ENCODE measurements around the gene LRCH4. TPM values are rescaled to one million over a fixed set of nuclear protein-coding genes. Genes with fewer than 3 reads are reported as not detected.
A peak's percentile ranks its signal among the peaks of the same experiment; 100 is the strongest.

Gene LRCH4
- total and polyA plus RNA-seq, 2 donors (not counting 3 experiments of a cell fraction or from before 2014, with no cell fraction given), result 32.1 to 56.1 TPM

DNA sequence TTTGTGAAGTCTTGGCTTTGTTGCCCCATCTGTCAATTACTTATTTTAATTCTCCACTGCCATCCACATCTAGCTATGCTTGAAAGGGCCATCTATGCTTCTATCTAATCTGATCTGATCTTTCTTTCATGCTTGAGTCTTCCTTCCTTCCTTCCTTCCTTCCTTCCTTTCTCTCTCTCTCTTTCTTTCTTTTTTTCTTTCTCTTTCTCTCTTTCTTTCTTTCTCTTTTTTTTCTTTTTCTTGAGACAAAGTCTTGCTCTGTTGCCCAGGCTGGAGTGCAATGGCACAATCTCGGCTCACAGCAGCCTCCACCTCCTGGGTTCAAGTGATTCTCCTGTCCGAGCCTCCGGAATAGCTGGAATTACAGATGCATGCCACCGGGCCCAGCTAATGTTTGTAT, 44.1 kb upstream of the LRCH4 start:
- FAIRE-seq (no peak), DNase-seq (ENCODE audit: low read depth, low spot score) (no peak)
- dilution Hi-C loops (cut with MboI; ENCODE audit: extremely low pct_ligation_motif_present, low sequenced_read_pairs), result no loop called here
- no peaks in the 10 kb centered on the region for H3K9me3 ChIP-seq (replicated peaks; ENCODE audit: control insufficient read depth, insufficient read depth, low read length)
- intact Hi-C loops (cut with micrococcal nuclease), result no loop called here
- H3K9me1 ChIP-seq (replicated peaks; ENCODE audit: control insufficient read depth, extremely low read depth, insufficient read depth, low read length), result no peaks in the 10 kb centered on the region
- H3K27me3 ChIP-seq (ENCODE audit: control insufficient read depth in 2 of 2, insufficient read depth in 2 of 2, low read length in 2 of 2), result peaks cover 2 to 3% of the 10 kb centered on the region in 2 experiments
- POLR2A ChIA-PET, result no interaction called here
- no peak overlapping the region for H2AFZ ChIP-seq (ENCODE audit: low read depth, low read length)
- no peak overlapping the region for H3K27ac ChIP-seq (ENCODE audit: insufficient read depth, low read depth, low read length)
- H3K79me2 ChIP-seq (ENCODE audit: control insufficient read depth, insufficient read depth, low read length), result no peaks in the 10 kb centered on the region
- H3K36me3 ChIP-seq (ENCODE audit: control insufficient read depth in 2 of 2, extremely low read depth in 1 of 2, insufficient read depth in 2 of 2, low read length in 2 of 2), result no peaks in the 10 kb centered on the region
- H3K4me3 ChIP-seq (replicated peaks in 1 of 3; ENCODE audit: insufficient read depth in 1 of 3, low read depth in 1 of 3, low read length in 3 of 3), result no peak overlapping the region
- no peak overlapping the region for H3K9ac ChIP-seq (replicated peaks; ENCODE audit: extremely low read depth, insufficient read depth, low read length)
- no TSS peak for BruUV-seq (replicated peaks)
- no peak for TF ChIP-seq EZH2 (IDR thresholded peaks at IDR 0.05; ENCODE audit: borderline replicate concordance, low read depth, low read length, severe bottlenecking)
- TF ChIP-seq POLR2A (IDR thresholded peaks at IDR 0.05; ENCODE audit: low read depth, low read length), result no peak
- no peak overlapping the region for H3K4me2 ChIP-seq (ENCODE audit: insufficient read depth, low read length)
- peaks cover 8% of the 10 kb centered on the region for H3K4me1 ChIP-seq (ENCODE audit: control insufficient read depth, extremely low read depth, insufficient read depth, low read length)
- no peaks in the 10 kb centered on the region for H4K20me1 ChIP-seq (replicated peaks; ENCODE audit: control insufficient read depth, extremely low read depth, insufficient read depth, low read length)
- CTCF ChIA-PET, result interaction anchor here (0.7 to 2.2 kb wide), 7 partner anchors 9 to 71 kb away, joined by 3 to 8 read pairs (median 5); partner anchors contain the start of genes FBXO24 and MOSPD3

- Histone ChIP-seq H3K4me2 (ENCODE audit: insufficient read depth, low read length) (no peak overlapping the region), H3K27me3 (ENCODE audit: control insufficient read depth in 2 of 2, insufficient read depth in 2 of 2, low read length in 2 of 2) (peaks cover 1 to 3% of the 10 kb centered on the region in 2 experiments), H3K9me1 (replicated peaks; ENCODE audit: control insufficient read depth, extremely low read depth, insufficient read depth, low read length) (no peaks in the 10 kb centered on the region), H3K9me3 (replicated peaks; ENCODE audit: control insufficient read depth, insufficient read depth, low read length) (no peaks in the 10 kb centered on the region), H3K79me2 (ENCODE audit: control insufficient read depth, insufficient read depth, low read length) (no peaks in the 10 kb centered on the region), H3K9ac (replicated peaks; ENCODE audit: extremely low read depth, insufficient read depth, low read length) (no peak overlapping the region), H3K4me3 (replicated peaks in 1 of 3; ENCODE audit: insufficient read depth in 1 of 3, low read depth in 1 of 3, low read length in 3 of 3) (no peak overlapping the region), H3K4me1 (ENCODE audit: control insufficient read depth, extremely low read depth, insufficient read depth, low read length) (peaks cover 8% of the 10 kb centered on the region), H4K20me1 (replicated peaks; ENCODE audit: control insufficient read depth, extremely low read depth, insufficient read depth, low read length) (no peaks in the 10 kb centered on the region), H2AFZ (ENCODE audit: low read depth, low read length) (no peak overlapping the region), H3K27ac (ENCODE audit: insufficient read depth, low read depth, low read length) (no peak overlapping the region), H3K36me3 (ENCODE audit: control insufficient read depth in 2 of 2, extremely low read depth in 1 of 2, insufficient read depth in 2 of 2, low read length in 2 of 2) (no peaks in the 10 kb centered on the region)
- intact Hi-C loops (cut with micrococcal nuclease), result loop anchor here (5.0 kb wide), 1 partner anchor 63 kb away; the partner anchor contains the start of gene GIGYF1
- dilution Hi-C loops (cut with MboI; ENCODE audit: extremely low pct_ligation_motif_present, low sequenced_read_pairs), result no loop called here
- FAIRE-seq (no peak), DNase-seq (ENCODE audit: low read depth, low spot score) (no peak)
- BruUV-seq (replicated peaks), result no TSS peak
- TF ChIP-seq FOS (IDR thresholded peaks at IDR 0.05; ENCODE audit: borderline replicate concordance, insufficient read depth, low read length), result no peak
- peak; percentile 17 to 39 for TF ChIP-seq CTCF (IDR thresholded peaks at IDR 0.05; ENCODE audit: extremely low read depth in 1 of 2, insufficient read depth in 1 of 2, low read depth in 1 of 2, low read length in 2 of 2)
- CTCF ChIA-PET, result interaction anchor here (0.6 to 2.2 kb wide), 11 partner anchors 10 to 76 kb away, joined by 3 to 8 read pairs (median 4); partner anchors contain the start of genes FBXO24, MOSPD3 and POP7
- POLR2A ChIA-PET, result interaction anchor here (0.6 kb wide), 1 partner anchor 23 kb away, joined by 4 read pairs; no protein-coding TSS in a partner anchor
Observed at GRCh38 chr7:100629117-100629716, 43.3 kb upstream of the LRCH4 start.
